Activated CD4-positive, alpha-beta T cell treated with anti-CD3 and anti-CD28 coated beads, Interleukin-2, amount 10 ng/mL, durations not matched to agents 24 days and 14 days (primary cell): Measurements from ENCODE around the gene CCDC90B. TPM values are rescaled to one million over a fixed set of nuclear protein-coding genes. Genes with fewer than 3 reads are reported as not detected.
"Not testable (repeated sequence)": the region's sequence is repeated elsewhere in the genome, so short reads cannot be mapped to it uniquely, and the experiment has no call there.

Experiments
- DNase-seq: peaks from one replicate; pipeline ENCODE4 v3.0.0; 2022
- H3K27ac Mint-ChIP-seq: one replicate; pipeline ENCODE4 v1.8.0; 2022; ENCODE audit warnings: mild to moderate bottlenecking, mixed read lengths
- H3K27me3 Mint-ChIP-seq: one replicate; pipeline ENCODE4 v1.8.0; 2022; ENCODE audit warnings: mixed read lengths
- H3K36me3 Mint-ChIP-seq: one replicate; pipeline ENCODE4 v1.8.0; 2022; ENCODE audit warnings: low read depth, mild to moderate bottlenecking, mixed read lengths
- H3K4me1 Mint-ChIP-seq: one replicate; pipeline ENCODE4 v1.8.0; 2021; ENCODE audit warnings: mixed read lengths
- H3K4me3 Mint-ChIP-seq: one replicate; pipeline ENCODE4 v1.8.0; 2022; ENCODE audit warnings: mild to moderate bottlenecking, moderate library complexity, mixed read lengths
- H3K9me3 Mint-ChIP-seq: one replicate; pipeline ENCODE4 v1.8.0; 2021; ENCODE audit warnings: mixed read lengths
- intact Hi-C: fragments of 100-400 bp; cut with micrococcal nuclease; formaldehyde crosslinking; loops from one replicate; pipeline ENCODE4 v1.15.1; 2023
- total RNA-seq: library from RNA; stranded (reverse); gene quantifications from 2 replicates; pipeline ENCODE4 v1.2.3, GENCODE V29; 2022

Gene CCDC90B
- total RNA-seq: 24.1 and 24.7 TPM in 2 replicates

DNA sequence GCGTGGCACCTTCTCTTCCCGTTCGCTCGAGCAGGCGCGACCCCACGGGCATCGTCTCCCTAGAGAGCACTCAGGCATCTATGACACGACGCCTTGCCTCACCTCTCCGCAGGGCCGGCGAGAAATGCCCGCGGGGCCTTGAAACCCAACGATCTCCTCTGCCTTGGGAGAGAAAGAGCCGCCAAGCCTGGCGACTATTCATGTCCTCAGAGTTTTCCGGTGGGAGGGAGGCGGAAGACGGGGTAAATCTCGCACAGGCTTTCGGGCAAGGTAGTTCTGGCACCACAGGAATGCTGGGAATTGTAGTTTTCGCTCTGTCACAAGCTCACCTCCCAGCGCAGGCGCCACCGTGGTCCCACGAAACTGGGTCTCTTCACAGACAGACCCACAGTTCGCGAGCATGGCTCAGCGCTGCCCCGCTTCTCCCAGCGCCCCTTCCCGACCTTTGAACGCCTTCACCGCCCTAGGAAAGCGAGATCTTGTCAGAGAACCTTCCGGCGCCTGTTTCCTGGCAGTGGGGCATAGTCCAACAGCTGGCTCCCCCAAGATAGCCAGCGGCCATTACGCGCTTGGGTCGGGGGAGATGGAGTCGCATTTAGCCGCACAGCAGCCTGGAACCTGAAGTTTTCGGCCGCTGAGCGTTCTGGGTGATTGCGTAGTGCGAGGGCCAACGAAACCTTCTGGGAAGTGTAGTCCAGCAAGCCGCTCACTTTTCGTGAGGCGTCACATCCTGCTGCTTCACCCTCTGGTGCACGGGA is at the start of gene CCDC90B:
CCDC90B (minus strand) TSS at position 597 of the 758 bp plus-strand sequence; CDS start at position 202, 395 bp downstream.
- H3K27me3 Mint-ChIP-seq: peaks cover 11% of the 10 kb centered on the region
- intact Hi-C loops: loop anchor here (1.0 to 10.0 kb wide), 5 partner anchors 93 to 385 kb away; partner anchors contain the start of genes ANKRD42, DDIAS and RAB30
- peak within 1 kb of the TSS; percentile 99 for H3K4me3 Mint-ChIP-seq
- peaks cover 20% of the 10 kb centered on the region for H3K4me1 Mint-ChIP-seq
- H3K9me3 Mint-ChIP-seq: peaks cover 7% of the 10 kb centered on the region
- peaks cover 8% of the 10 kb centered on the region for H3K36me3 Mint-ChIP-seq
- DNase-seq: peak; percentile 97
- peak within 1 kb of the TSS; percentile 99 for H3K27ac Mint-ChIP-seq

- H3K27ac Mint-ChIP-seq: no peak overlapping the region
- intact Hi-C loops: no loop called here
- no peaks in the 10 kb centered on the region for H3K4me1 Mint-ChIP-seq
- no peaks in the 10 kb centered on the region for H3K9me3 Mint-ChIP-seq
- no peak overlapping the region for H3K4me3 Mint-ChIP-seq
- peaks cover 2% of the 10 kb centered on the region for H3K27me3 Mint-ChIP-seq
- no peak for DNase-seq
- H3K36me3 Mint-ChIP-seq: no peaks in the 10 kb centered on the region
Measured at GRCh38 chr11:83335446-83336070, 49.4 kb upstream of the CCDC90B start.

- H3K9me3 Mint-ChIP-seq: peaks cover 5% of the 10 kb centered on the region
Measured at GRCh38 chr11:83330303-83330702, 44.1 kb upstream of the CCDC90B start.

DNA sequence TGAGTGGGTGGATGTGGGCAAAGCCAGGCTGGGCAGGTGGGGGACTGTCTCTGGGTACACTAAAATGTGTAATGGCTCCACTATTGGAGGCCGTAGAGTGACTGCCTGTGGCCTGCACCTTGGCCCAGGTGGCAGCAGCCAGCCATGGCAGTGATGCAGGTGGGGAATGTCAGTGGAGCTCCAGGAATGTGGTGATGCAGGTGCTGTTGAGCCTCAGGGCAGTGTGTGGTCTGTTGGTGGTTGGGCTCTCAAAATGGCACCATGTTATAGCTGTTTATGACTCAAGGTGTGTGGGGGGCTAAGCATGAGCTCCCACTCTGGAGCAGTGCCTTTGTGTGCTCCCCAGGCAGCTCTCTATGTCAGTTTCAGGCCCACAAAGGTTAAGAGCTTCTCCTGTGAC is 40.2 kb upstream of the CCDC90B start:
- DNase-seq: no peak
- intact Hi-C loops: no loop called here
- Mint-ChIP-seq H3K4me1 (no peaks in the 10 kb centered on the region), H3K36me3 (no peaks in the 10 kb centered on the region), H3K4me3 (no peak overlapping the region), H3K27ac (no peak overlapping the region), H3K27me3 (peaks cover 14% of the 10 kb centered on the region), H3K9me3 (peaks cover 5% of the 10 kb centered on the region)

More at GRCh38 chr11:83330303-83330702, 44.1 kb upstream of the CCDC90B start:
- Mint-ChIP-seq H3K27ac (no peak overlapping the region), H3K36me3 (no peaks in the 10 kb centered on the region), H3K4me3 (no peak overlapping the region), H3K27me3 (peaks cover 3% of the 10 kb centered on the region), H3K4me1 (no peaks in the 10 kb centered on the region)
- intact Hi-C loops: no loop called here
- no peak for DNase-seq

DNA sequence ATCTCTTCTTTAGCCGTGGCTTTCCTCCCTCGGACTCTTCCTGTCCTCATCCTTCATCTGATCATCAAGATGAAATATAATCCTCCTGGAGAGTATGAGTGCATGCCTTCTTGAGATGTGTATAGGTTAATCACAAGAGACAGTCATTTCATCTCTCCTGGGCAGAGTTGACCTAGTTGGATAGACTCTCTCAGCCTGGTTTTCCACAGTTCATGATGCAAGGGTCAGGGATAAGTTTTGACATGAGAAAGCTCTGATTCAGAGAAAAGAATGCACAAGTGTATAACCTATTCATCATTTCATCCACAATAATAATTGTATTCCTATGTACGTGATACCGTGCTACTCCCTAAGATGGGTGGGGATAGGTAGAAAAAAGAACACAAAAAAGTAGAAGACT is 33.2 kb upstream of the CCDC90B start:
- intact Hi-C loops: no loop called here
- H3K27ac Mint-ChIP-seq: no peak overlapping the region
- H3K4me3 Mint-ChIP-seq: no peak overlapping the region
- H3K27me3 Mint-ChIP-seq: peaks cover 19% of the 10 kb centered on the region
- no peaks in the 10 kb centered on the region for H3K36me3 Mint-ChIP-seq
- DNase-seq: no peak
- no peaks in the 10 kb centered on the region for H3K4me1 Mint-ChIP-seq
- no peaks in the 10 kb centered on the region for H3K9me3 Mint-ChIP-seq

- intact Hi-C loops: no loop called here
- H3K36me3 Mint-ChIP-seq: no peaks in the 10 kb centered on the region
- H3K4me1 Mint-ChIP-seq: no peaks in the 10 kb centered on the region
- DNase-seq: no peak
- H3K27me3 Mint-ChIP-seq: peaks cover 19% of the 10 kb centered on the region
- no peaks in the 10 kb centered on the region for H3K9me3 Mint-ChIP-seq
- no peak overlapping the region for H3K4me3 Mint-ChIP-seq
- no peak overlapping the region for H3K27ac Mint-ChIP-seq
Measured at GRCh38 chr11:83318931-83319330, 32.8 kb upstream of the CCDC90B start.

GRCh38 chr11:83317757-83318690 is 31.9 kb upstream of the CCDC90B start:
- intact Hi-C loops: no loop called here
- Mint-ChIP-seq H3K4me3 (no peak overlapping the region), H3K27ac (no peak overlapping the region), H3K9me3 (no peaks in the 10 kb centered on the region), H3K27me3 (peaks cover 14% of the 10 kb centered on the region), H3K4me1 (no peaks in the 10 kb centered on the region), H3K36me3 (no peaks in the 10 kb centered on the region)
- no peak for DNase-seq

DNA sequence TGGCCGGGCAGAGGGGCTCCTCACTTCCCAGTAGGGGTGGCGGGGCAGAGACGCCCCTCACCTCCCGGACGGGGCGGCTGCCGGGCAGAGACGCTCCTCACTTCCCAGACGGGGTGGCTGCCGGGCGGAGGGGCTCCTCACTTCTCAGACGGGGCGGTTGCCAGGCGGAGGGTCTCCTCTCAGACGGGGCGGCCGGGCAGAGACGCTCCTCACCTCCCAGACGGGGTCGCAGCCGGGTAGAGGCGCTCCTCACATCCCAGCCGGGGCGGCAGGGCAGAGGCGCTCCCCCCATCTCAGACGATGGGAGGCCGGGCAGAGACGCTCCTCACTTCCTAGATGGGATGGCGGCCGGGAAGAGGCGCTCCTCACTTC is 30.7 kb upstream of the CCDC90B start:
- DNase-seq, H3K27ac Mint-ChIP-seq, H3K4me1 Mint-ChIP-seq, H3K9me3 Mint-ChIP-seq, H3K4me3 Mint-ChIP-seq, intact Hi-C loops, H3K36me3 Mint-ChIP-seq: not testable (repeated sequence)
- H3K27me3 Mint-ChIP-seq: peaks cover 13% of the 10 kb centered on the region

DNA sequence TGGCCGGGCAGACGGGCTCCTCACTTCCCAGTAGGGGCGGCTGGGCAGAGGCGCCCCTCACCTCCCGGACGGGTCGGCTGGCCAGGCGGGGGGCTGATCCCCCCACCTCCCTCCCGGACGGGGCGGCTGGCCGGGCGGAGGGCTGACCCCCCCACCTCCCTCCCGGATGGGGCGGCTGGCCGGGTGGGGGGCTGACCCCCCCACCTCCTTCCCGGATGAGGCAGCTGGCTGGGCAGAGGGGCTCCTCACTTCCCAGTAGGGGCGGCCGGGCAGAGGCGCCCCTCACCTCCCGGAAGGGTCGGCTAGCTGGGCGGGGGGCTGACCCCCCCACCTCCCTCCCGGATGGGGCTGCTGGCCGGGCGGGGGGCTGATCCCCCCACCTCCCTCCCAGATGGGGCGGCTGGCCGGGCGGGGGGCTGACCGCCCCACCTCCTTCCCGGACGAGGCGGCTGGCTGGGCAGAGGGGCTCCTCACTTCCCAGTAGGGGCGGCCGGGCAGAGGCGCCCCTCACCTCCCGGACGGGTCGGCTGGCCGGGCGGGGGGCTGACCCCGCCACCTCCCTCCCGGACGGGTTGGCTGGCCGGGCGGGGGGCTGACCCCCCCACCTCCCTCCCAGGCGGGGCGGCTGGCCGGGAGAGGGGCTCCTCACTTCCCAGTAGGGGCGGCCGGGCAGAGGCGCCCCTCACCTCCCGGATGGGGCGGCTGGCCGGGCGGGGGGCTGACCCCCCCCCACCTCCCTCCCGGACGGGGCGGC is 30.2 kb upstream of the CCDC90B start:
- H3K4me3 Mint-ChIP-seq, H3K4me1 Mint-ChIP-seq, DNase-seq, intact Hi-C loops, H3K27ac Mint-ChIP-seq, H3K36me3 Mint-ChIP-seq, H3K9me3 Mint-ChIP-seq: not testable (repeated sequence)
- H3K27me3 Mint-ChIP-seq: peaks cover 16% of the 10 kb centered on the region

DNA sequence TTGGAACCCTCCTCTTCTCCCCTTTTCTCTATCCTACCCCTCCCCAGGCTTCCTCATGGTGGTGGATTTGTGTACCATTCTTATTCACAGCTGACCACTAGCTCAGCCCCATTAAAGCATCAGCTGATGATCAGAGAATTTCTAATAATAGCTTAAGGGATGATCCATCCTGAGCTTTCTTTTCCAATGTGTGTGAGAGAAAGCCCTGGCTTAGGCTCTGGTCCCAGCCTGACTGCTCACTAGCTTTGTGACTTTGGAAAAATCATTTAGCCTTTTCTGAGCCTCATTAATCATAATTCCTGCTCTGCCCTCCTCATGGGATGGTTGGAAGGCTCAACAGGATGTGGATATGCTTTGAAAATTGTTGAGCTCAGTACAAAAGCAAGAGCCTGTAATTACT is 26.3 kb upstream of the CCDC90B start:
- peaks cover 14% of the 10 kb centered on the region for H3K27me3 Mint-ChIP-seq

DNA sequence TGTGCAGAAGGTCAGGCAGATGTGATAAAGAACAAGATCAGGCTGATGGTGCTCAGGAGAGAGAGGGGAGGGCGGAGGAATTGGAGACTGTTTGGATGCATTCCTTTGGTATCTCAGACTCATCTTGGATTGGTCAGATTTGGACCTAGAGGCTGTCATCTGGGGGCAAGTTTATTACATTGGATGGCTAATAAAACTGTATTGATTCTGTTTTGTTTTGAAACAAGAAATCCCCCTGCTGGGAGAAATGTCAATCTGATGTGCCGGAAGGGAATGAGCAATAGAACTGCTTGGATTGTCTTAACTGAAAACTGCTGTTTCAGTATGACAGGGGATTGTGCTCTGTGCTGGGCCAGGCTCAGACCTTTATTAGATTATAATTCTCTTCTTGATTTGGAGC is 25.5 kb upstream of the CCDC90B start:
- Mint-ChIP-seq H3K36me3 (no peaks in the 10 kb centered on the region), H3K9me3 (no peaks in the 10 kb centered on the region), H3K27me3 (peaks cover 14% of the 10 kb centered on the region), H3K27ac (no peak overlapping the region), H3K4me1 (no peaks in the 10 kb centered on the region), H3K4me3 (no peak overlapping the region)
- intact Hi-C loops: no loop called here
- no peak for DNase-seq

More for the DNA sequence above, 26.3 kb upstream of the CCDC90B start:
- H3K27ac Mint-ChIP-seq: no peak overlapping the region
- H3K9me3 Mint-ChIP-seq: no peaks in the 10 kb centered on the region
- intact Hi-C loops: no loop called here
- no peaks in the 10 kb centered on the region for H3K4me1 Mint-ChIP-seq
- H3K4me3 Mint-ChIP-seq: no peak overlapping the region
- H3K36me3 Mint-ChIP-seq: no peaks in the 10 kb centered on the region
- no peak for DNase-seq

DNA sequence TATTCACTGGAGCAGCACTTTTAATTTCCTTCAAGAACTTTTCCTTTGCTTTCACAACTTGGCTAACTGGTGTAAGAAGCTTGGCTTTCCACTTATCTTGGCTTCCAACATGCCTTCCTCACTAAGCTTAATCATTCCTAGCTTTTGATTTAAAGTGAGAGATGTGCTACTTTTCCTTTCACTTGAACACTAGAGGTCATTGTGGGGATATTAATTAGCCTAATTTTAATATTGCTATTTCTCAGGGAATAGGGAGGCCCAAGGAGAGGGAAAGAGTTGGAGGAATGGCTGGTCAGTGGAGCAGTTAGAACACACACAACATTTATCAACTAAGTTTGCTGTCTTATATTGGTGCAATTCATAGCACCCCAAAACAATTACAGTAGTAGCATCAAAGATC is 24.6 kb upstream of the CCDC90B start:
- no peak for DNase-seq
- Mint-ChIP-seq H3K36me3 (no peaks in the 10 kb centered on the region), H3K27ac (no peak overlapping the region), H3K4me3 (no peak overlapping the region), H3K4me1 (no peaks in the 10 kb centered on the region), H3K9me3 (no peaks in the 10 kb centered on the region), H3K27me3 (peaks cover 14% of the 10 kb centered on the region)
- intact Hi-C loops: no loop called here

- H3K9me3 Mint-ChIP-seq, intact Hi-C loops, H3K4me3 Mint-ChIP-seq, H3K4me1 Mint-ChIP-seq, H3K36me3 Mint-ChIP-seq, DNase-seq, H3K27ac Mint-ChIP-seq: not testable (repeated sequence)
- H3K27me3 Mint-ChIP-seq: peaks cover 14% of the 10 kb centered on the region
Measured at GRCh38 chr11:83308536-83308935, 22.4 kb upstream of the CCDC90B start.
